ENCODE results near the gene IL1B. TPM values are rescaled to one million over a fixed set of nuclear protein-coding genes. Genes with fewer than 3 reads are reported as not detected.

IL1B gene
- total RNA-seq, 2 experiments from 2014 or later = not detected

- ChIA-PET CTCF (interaction anchor here (0.6 kb wide), 1 partner anchor 27 kb away, joined by 3 read pairs; no protein-coding TSS in a partner anchor), POLR2A (interaction anchor here (0.5 kb wide), 1 partner anchor 73 kb away, joined by 4 read pairs; no protein-coding TSS in a partner anchor)
Measured at GRCh38 chr2:112791693-112792230, 44.8 kb downstream of the IL1B start.

- CTCF ChIA-PET = interaction anchor here (0.6 kb wide), 2 partner anchors 28 to 48 kb away, joined by 3 read pairs; no protein-coding TSS in a partner anchor
Measured at GRCh38 chr2:112791019-112791418, 45.6 kb downstream of the IL1B start.

GRCh38 chr2:112790305-112790704 lies 46.3 kb downstream of the IL1B start:
- POLR2A ChIA-PET = no interaction called here

More at GRCh38 chr2:112791019-112791418, 45.6 kb downstream of the IL1B start:
- POLR2A ChIA-PET = interaction anchor here (0.5 kb wide), 1 partner anchor 73 kb away, joined by 4 read pairs; no protein-coding TSS in a partner anchor

GRCh38 chr2:112789186-112789585 lies 47.4 kb downstream of the IL1B start:
- ChIA-PET POLR2A (no interaction called here), CTCF (no interaction called here)

More at GRCh38 chr2:112790305-112790704, 46.3 kb downstream of the IL1B start:
- CTCF ChIA-PET = interaction anchor here (0.6 kb wide), 1 partner anchor 48 kb away, joined by 3 read pairs; no protein-coding TSS in a partner anchor

GRCh38 chr2:112788653-112789052 lies 47.9 kb downstream of the IL1B start:
- ChIA-PET CTCF (no interaction called here), POLR2A (no interaction called here)

- CTCF ChIA-PET = no interaction called here
Measured at GRCh38 chr2:112787729-112788393, 48.7 kb downstream of the IL1B start.

GRCh38 chr2:112787294-112787693 lies 49.3 kb downstream of the IL1B start:
- ChIA-PET POLR2A (no interaction called here), CTCF (no interaction called here)

More at GRCh38 chr2:112787729-112788393, 48.7 kb downstream of the IL1B start:
- POLR2A ChIA-PET = no interaction called here

- ChIA-PET CTCF (no interaction called here), POLR2A (no interaction called here)
Measured at GRCh38 chr2:112784199-112785189, 52.1 kb downstream of the IL1B start, which contains the start of gene IL1A. Gene IL1A (minus strand): TSS chr2:112784493. CDS start chr2:112783770, 723 bp downstream.

- ChIA-PET CTCF (interaction anchor here (2.3 kb wide), 1 partner anchor 33 kb away, joined by 11 read pairs; no protein-coding TSS in a partner anchor), POLR2A (no interaction called here)
Measured at GRCh38 chr2:112783187-112783714, 53.3 kb downstream of the IL1B start.

- CTCF ChIA-PET = interaction anchor here (2.3 kb wide), 1 partner anchor 32 kb away, joined by 11 read pairs; no protein-coding TSS in a partner anchor
- POLR2A ChIA-PET = no interaction called here
Measured at GRCh38 chr2:112782234-112782799, 54.3 kb downstream of the IL1B start.

Other genes starting within 250 kb of the IL1B start
- 100 to 1,000 TPM; 111 TPM for gene SLC20A1, start 190.8 kb downstream of the IL1B start, total RNA-seq
- not detected for gene NT5DC4, start 115.8 kb downstream of the IL1B start, total RNA-seq
- 10 to 100 TPM; 23.0 TPM for gene CKAP2L, start 72.2 kb downstream of the IL1B start, total RNA-seq
- 1 to 10 TPM; 3.3 to 3.9 TPM for gene IL1A, start 52.3 kb downstream of the IL1B start, total RNA-seq
- gene IL37, start 74.4 kb upstream of the IL1B start, total RNA-seq = not detected
- not detected for gene IL36G, start 141.2 kb upstream of the IL1B start, total RNA-seq
- gene IL36A, start 168.7 kb upstream of the IL1B start, total RNA-seq = not detected
- not detected for gene IL36B, start 216.1 kb upstream of the IL1B start, total RNA-seq
- not detected for gene IL36RN, start 222.4 kb upstream of the IL1B start, total RNA-seq
- gene IL1F10, start 231.2 kb upstream of the IL1B start, total RNA-seq = not detected